Activated naive CD4-positive, alpha-beta T cell treated with anti-CD3 and anti-CD28 coated beads for 36 hours (primary cell): ENCODE data around the gene ZBTB16. TPM values are rescaled to one million over a fixed set of nuclear protein-coding genes. Genes with fewer than 3 reads are reported as not detected.

Experiments
- CTCF ChIA-PET: fragments of 350-600 bp; sonication (Branson Sonifier 250); formaldehyde crosslinking; loops from one replicate; lab custom pipeline; 2021; ENCODE audit warnings: antibody characterized with exemption; lab: Charles Lee
- DNase-seq: peaks from one replicate; pipeline ENCODE4 v3.0.0-alpha.2; 2020
- H3K27ac Mint-ChIP-seq: one replicate; pipeline ENCODE4 v1.8.0; 2021; ENCODE audit warnings: mild to moderate bottlenecking, mixed read lengths
- H3K27me3 Mint-ChIP-seq: one replicate; pipeline ENCODE4 v1.8.0; 2021; ENCODE audit warnings: low read depth, mixed read lengths
- H3K36me3 Mint-ChIP-seq: one replicate; pipeline ENCODE4 v1.8.0; 2021; ENCODE audit warnings: low read depth, mixed read lengths
- H3K4me1 Mint-ChIP-seq: one replicate; pipeline ENCODE4 v1.8.0; 2021; ENCODE audit warnings: low read depth, mixed read lengths
- H3K4me3 Mint-ChIP-seq: one replicate; pipeline ENCODE4 v1.8.0; 2021; ENCODE audit warnings: mild to moderate bottlenecking, moderate library complexity, mixed read lengths
- H3K9me3 Mint-ChIP-seq: one replicate; pipeline ENCODE4 v1.8.0; 2021; ENCODE audit warnings: mixed read lengths
- intact Hi-C: fragments of 100-400 bp; cut with micrococcal nuclease; formaldehyde crosslinking; loops from one replicate; pipeline ENCODE4 v1.15.1; 2023
- total RNA-seq, 2 experiments: library from RNA; stranded (reverse); gene quantifications; one replicate each; pipeline ENCODE4 v1.2.3, GENCODE V29; 2021

Gene ZBTB16
- total RNA-seq, 2 experiments from 2014 or later: 1.5 to 2.3 TPM

GRCh38 chr11:114078423-114078822 is 18.9 kb downstream of the ZBTB16 start:
- Mint-ChIP-seq H3K9me3 (no peaks in the 10 kb centered on the region), H3K27me3 (peaks cover 6% of the 10 kb centered on the region), H3K4me3 (no peak overlapping the region), H3K4me1 (peaks cover 67% of the 10 kb centered on the region), H3K27ac (no peak overlapping the region), H3K36me3 (peaks cover 1% of the 10 kb centered on the region)
- intact Hi-C loops: no loop called here
- CTCF ChIA-PET: interaction anchor here (1.4 kb wide), 1 partner anchor 183 kb away, joined by 3 read pairs; no protein-coding TSS in a partner anchor
- DNase-seq: no peak

- no peaks in the 10 kb centered on the region for H3K9me3 Mint-ChIP-seq
- no peak for DNase-seq
- peaks cover 62% of the 10 kb centered on the region for H3K4me1 Mint-ChIP-seq
- peaks cover 1% of the 10 kb centered on the region for H3K36me3 Mint-ChIP-seq
- peaks cover 9% of the 10 kb centered on the region for H3K27me3 Mint-ChIP-seq
- H3K27ac Mint-ChIP-seq: no peak overlapping the region
- intact Hi-C loops: loop anchor here (2.0 kb wide), 1 partner anchor 51 kb away; no protein-coding TSS in a partner anchor
- CTCF ChIA-PET: interaction anchor here (0.7 kb wide), 1 partner anchor 52 kb away, joined by 3 read pairs; no protein-coding TSS in a partner anchor
- no peak overlapping the region for H3K4me3 Mint-ChIP-seq
Measured at GRCh38 chr11:114079511-114080065, 20.1 kb downstream of the ZBTB16 start.

GRCh38 chr11:114080219-114080618 is 20.7 kb downstream of the ZBTB16 start:
- Mint-ChIP-seq H3K4me3 (no peak overlapping the region), H3K4me1 (peaks cover 57% of the 10 kb centered on the region), H3K27ac (no peak overlapping the region), H3K36me3 (no peaks in the 10 kb centered on the region), H3K27me3 (peaks cover 6% of the 10 kb centered on the region), H3K9me3 (no peaks in the 10 kb centered on the region)
- no peak for DNase-seq
- intact Hi-C loops: loop anchor here (2.0 kb wide), 1 partner anchor 51 kb away; no protein-coding TSS in a partner anchor
- CTCF ChIA-PET: no interaction called here

GRCh38 chr11:114080769-114081168 is 21.3 kb downstream of the ZBTB16 start:
- Mint-ChIP-seq H3K36me3 (no peaks in the 10 kb centered on the region), H3K9me3 (no peaks in the 10 kb centered on the region), H3K4me3 (no peak overlapping the region), H3K27ac (peak overlapping the region; percentile 42), H3K27me3 (peaks cover 6% of the 10 kb centered on the region), H3K4me1 (peaks cover 56% of the 10 kb centered on the region)
- intact Hi-C loops: loop anchor here (2.0 kb wide), 1 partner anchor 50 kb away; no protein-coding TSS in a partner anchor
- no peak for DNase-seq
- CTCF ChIA-PET: interaction anchor here (1.7 kb wide), 1 partner anchor 100 kb away, joined by 3 read pairs; no protein-coding TSS in a partner anchor

GRCh38 chr11:114081641-114082414 is 22.3 kb downstream of the ZBTB16 start:
- Mint-ChIP-seq H3K27ac (no peak overlapping the region), H3K36me3 (peaks cover under 1% of the 10 kb centered on the region), H3K9me3 (no peaks in the 10 kb centered on the region), H3K27me3 (peaks cover 6% of the 10 kb centered on the region), H3K4me1 (peaks cover 48% of the 10 kb centered on the region), H3K4me3 (no peak overlapping the region)
- DNase-seq: no peak
- CTCF ChIA-PET: interaction anchor here (1.7 kb wide), 1 partner anchor 99 kb away, joined by 3 read pairs; no protein-coding TSS in a partner anchor
- intact Hi-C loops: loop anchor here (2.0 kb wide), 1 partner anchor 49 kb away; no protein-coding TSS in a partner anchor

GRCh38 chr11:114082415-114082748 is 22.9 kb downstream of the ZBTB16 start:
- peaks cover 6% of the 10 kb centered on the region for H3K27me3 Mint-ChIP-seq
- H3K27ac Mint-ChIP-seq: no peak overlapping the region
- CTCF ChIA-PET: no interaction called here
- no peak for DNase-seq
- peaks cover 48% of the 10 kb centered on the region for H3K4me1 Mint-ChIP-seq
- peaks cover 1% of the 10 kb centered on the region for H3K36me3 Mint-ChIP-seq
- no peaks in the 10 kb centered on the region for H3K9me3 Mint-ChIP-seq
- no peak overlapping the region for H3K4me3 Mint-ChIP-seq
- intact Hi-C loops: no loop called here

- CTCF ChIA-PET: no interaction called here
- intact Hi-C loops: no loop called here
- Mint-ChIP-seq H3K4me3 (no peak overlapping the region), H3K27me3 (peaks cover 6% of the 10 kb centered on the region), H3K27ac (no peak overlapping the region), H3K36me3 (peaks cover 1% of the 10 kb centered on the region), H3K9me3 (no peaks in the 10 kb centered on the region), H3K4me1 (peaks cover 44% of the 10 kb centered on the region)
- no peak for DNase-seq
Measured at GRCh38 chr11:114082767-114083181, 23.3 kb downstream of the ZBTB16 start.

GRCh38 chr11:114083391-114084252 is 24.1 kb downstream of the ZBTB16 start:
- Mint-ChIP-seq H3K4me1 (peaks cover 36% of the 10 kb centered on the region), H3K9me3 (no peaks in the 10 kb centered on the region), H3K4me3 (no peak overlapping the region), H3K27ac (no peak overlapping the region), H3K36me3 (peaks cover 1% of the 10 kb centered on the region), H3K27me3 (peaks cover 6% of the 10 kb centered on the region)
- CTCF ChIA-PET: no interaction called here
- intact Hi-C loops: no loop called here
- DNase-seq: no peak

- no peak for DNase-seq
- Mint-ChIP-seq H3K4me3 (no peak overlapping the region), H3K27ac (no peak overlapping the region), H3K27me3 (peaks cover 6% of the 10 kb centered on the region), H3K36me3 (peaks cover 1% of the 10 kb centered on the region), H3K9me3 (no peaks in the 10 kb centered on the region), H3K4me1 (peaks cover 32% of the 10 kb centered on the region)
- CTCF ChIA-PET: interaction anchor here (0.8 kb wide), 1 partner anchor 179 kb away, joined by 3 read pairs; no protein-coding TSS in a partner anchor
- intact Hi-C loops: no loop called here
Measured at GRCh38 chr11:114084414-114084813, 24.9 kb downstream of the ZBTB16 start.

GRCh38 chr11:114085965-114086793 is 26.7 kb downstream of the ZBTB16 start:
- no peak for DNase-seq
- Mint-ChIP-seq H3K4me3 (no peak overlapping the region), H3K27ac (no peak overlapping the region), H3K36me3 (peaks cover 1% of the 10 kb centered on the region), H3K9me3 (no peaks in the 10 kb centered on the region), H3K27me3 (peaks cover 6% of the 10 kb centered on the region), H3K4me1 (peaks cover 18% of the 10 kb centered on the region)
- CTCF ChIA-PET: interaction anchor here (0.6 kb wide), 2 partner anchors 38 to 276 kb away, joined by 3 read pairs; no protein-coding TSS in a partner anchor
- intact Hi-C loops: no loop called here

GRCh38 chr11:114087025-114087424 is 27.5 kb downstream of the ZBTB16 start:
- Mint-ChIP-seq H3K36me3 (peaks cover 1% of the 10 kb centered on the region), H3K9me3 (no peaks in the 10 kb centered on the region), H3K4me1 (peaks cover 15% of the 10 kb centered on the region), H3K27ac (no peak overlapping the region), H3K4me3 (no peak overlapping the region), H3K27me3 (peaks cover 6% of the 10 kb centered on the region)
- DNase-seq: no peak
- intact Hi-C loops: no loop called here
- CTCF ChIA-PET: interaction anchor here (0.6 kb wide), 1 partner anchor 39 kb away, joined by 3 read pairs; no protein-coding TSS in a partner anchor
